SK-N-SH treated with all-trans-retinoic acid at 6 μM for 48 hours (cell line): Measurements from ENCODE around the gene ACTL6A.

ENCODE experiments used
- ATAC-seq: fragments of 200-7000 bp; cut with Tn5 transposase; 3 replicates; pipeline ENCODE4 v1.9.1; 2020; ENCODE audit warnings: mild to moderate bottlenecking, moderate library complexity
- CSDC2 ChIP-seq: fragments of 250-450 bp; sonication (Bioruptor Pico); IDR thresholded peaks from 2 replicates; pipeline ENCODE4 v1.5.0; 2020; ENCODE audit warnings: mild to moderate bottlenecking, moderate library complexity
- ESRRG ChIP-seq: fragments of 250-450 bp; sonication (Bioruptor Pico); IDR thresholded peaks from 2 replicates; pipeline ENCODE4 v1.6.1; 2021; ENCODE audit warnings: mild to moderate bottlenecking
- ISL1 ChIP-seq: fragments of 250-450 bp; sonication (Bioruptor Pico); IDR thresholded peaks from 2 replicates; pipeline ENCODE4 v2.1.2; 2022; ENCODE audit warnings: mild to moderate bottlenecking, moderate library complexity
- RARB ChIP-seq: fragments of 250-450 bp; sonication (Bioruptor Pico); IDR thresholded peaks from 2 replicates; pipeline ENCODE4 v1.8.0; 2021; ENCODE audit warnings: mild to moderate bottlenecking, moderate library complexity
- SNAI2 ChIP-seq: fragments of 250-450 bp; sonication (Bioruptor Pico); IDR thresholded peaks from 2 replicates; pipeline ENCODE4 v1.5.0; 2020; ENCODE audit warnings: mild to moderate bottlenecking, moderate library complexity
- TCF4 ChIP-seq: fragments of 250-450 bp; sonication (Bioruptor Pico); IDR thresholded peaks from 2 replicates; pipeline ENCODE4 v1.8.0; 2021; ENCODE audit warnings: mild to moderate bottlenecking, moderate library complexity, borderline replicate concordance
- TOX ChIP-seq: fragments of 250-450 bp; sonication (Bioruptor Pico); IDR thresholded peaks from 2 replicates; pipeline ENCODE4 v1.8.0; 2021; ENCODE audit warnings: mild to moderate bottlenecking, moderate library complexity, borderline replicate concordance
- ZC3H10 ChIP-seq: fragments of 250-450 bp; sonication (Bioruptor Pico); IDR thresholded peaks from 2 replicates; pipeline ENCODE4 v1.5.1; 2021; ENCODE audit warnings: mild to moderate bottlenecking, moderate library complexity
- ZFP30 ChIP-seq: fragments of 450-650 bp; formaldehyde crosslinking; IDR thresholded peaks from 2 replicates; pipeline ENCODE4 v1.5.0; 2022; ENCODE audit warnings: mild to moderate bottlenecking, moderate library complexity
- ZNF70 ChIP-seq: fragments of 450-650 bp; formaldehyde crosslinking; IDR thresholded peaks from 2 replicates; pipeline ENCODE4 v1.5.0; 2020; ENCODE audit warnings: mild to moderate bottlenecking, moderate library complexity
- ZNF8 ChIP-seq: fragments of 450-650 bp; formaldehyde crosslinking; IDR thresholded peaks from 2 replicates; pipeline ENCODE4 v1.5.0; 2020; ENCODE audit warnings: mild to moderate bottlenecking, moderate library complexity
- TF ChIP-seq, protein P1 (sequence below): fragments of 250-450 bp; sonication (Bioruptor Pico); IDR thresholded peaks from 2 replicates; pipeline ENCODE4 v1.5.1; 2021; ENCODE audit warnings: mild to moderate bottlenecking, moderate library complexity
- TF ChIP-seq, protein P2 (sequence below): fragments of 250-450 bp; sonication (Bioruptor Pico); IDR thresholded peaks from 2 replicates; pipeline ENCODE4 v1.8.0; 2020; ENCODE audit warnings: mild to moderate bottlenecking, moderate library complexity, borderline replicate concordance
- TF ChIP-seq, protein P3 (sequence below): fragments of 250-450 bp; sonication (Bioruptor Pico); IDR thresholded peaks from 2 replicates; pipeline ENCODE4 v1.5.0; 2020; ENCODE audit warnings: mild to moderate bottlenecking, moderate library complexity
- TF ChIP-seq, protein P4 (sequence below): fragments of 250-450 bp; sonication (Bioruptor Pico); IDR thresholded peaks from 2 replicates; pipeline ENCODE4 v1.5.1; 2020; ENCODE audit warnings: low read depth, mild to moderate bottlenecking, moderate library complexity

ACTL6A gene

DNA sequence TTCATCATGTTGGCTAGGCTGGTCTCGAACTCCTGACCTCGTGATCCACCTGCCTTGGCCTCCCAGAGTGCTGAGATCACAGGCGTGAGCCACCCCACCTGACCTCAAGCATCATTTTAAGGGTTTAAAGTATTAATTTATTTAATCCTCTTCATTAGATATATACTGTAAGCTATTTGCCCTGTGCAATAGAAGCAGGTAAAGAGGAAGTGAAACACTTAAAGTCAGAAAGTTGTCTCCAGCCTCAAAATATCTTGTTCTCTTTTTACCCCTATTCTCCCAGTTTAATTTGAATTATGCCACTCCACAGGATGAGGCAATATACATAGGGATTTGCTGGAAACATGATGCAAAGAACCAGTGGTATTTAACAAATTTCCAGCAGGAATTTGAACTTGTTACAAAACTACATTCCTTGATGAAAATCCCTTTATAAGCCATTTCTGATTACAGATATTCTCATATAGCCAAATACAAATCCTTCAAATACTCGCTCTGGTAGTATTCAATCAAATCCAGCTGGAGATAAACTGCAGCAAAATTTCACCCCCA is 43.9 kb downstream of the ACTL6A start:
- no peak for ATAC-seq
- TF ChIP-seq CSDC2 (no peak), ZFP30 (no peak)
- TF ChIP-seq, protein P1, sequence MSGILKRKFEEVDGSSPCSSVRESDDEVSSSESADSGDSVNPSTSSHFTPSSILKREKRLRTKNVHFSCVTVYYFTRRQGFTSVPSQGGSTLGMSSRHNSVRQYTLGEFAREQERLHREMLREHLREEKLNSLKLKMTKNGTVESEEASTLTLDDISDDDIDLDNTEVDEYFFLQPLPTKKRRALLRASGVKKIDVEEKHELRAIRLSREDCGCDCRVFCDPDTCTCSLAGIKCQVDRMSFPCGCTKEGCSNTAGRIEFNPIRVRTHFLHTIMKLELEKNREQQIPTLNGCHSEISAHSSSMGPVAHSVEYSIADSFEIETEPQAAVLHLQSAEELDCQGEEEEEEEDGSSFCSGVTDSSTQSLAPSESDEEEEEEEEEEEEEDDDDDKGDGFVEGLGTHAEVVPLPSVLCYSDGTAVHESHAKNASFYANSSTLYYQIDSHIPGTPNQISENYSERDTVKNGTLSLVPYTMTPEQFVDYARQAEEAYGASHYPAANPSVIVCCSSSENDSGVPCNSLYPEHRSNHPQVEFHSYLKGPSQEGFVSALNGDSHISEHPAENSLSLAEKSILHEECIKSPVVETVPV (CRISPR knock-in tag): no peak

DNA sequence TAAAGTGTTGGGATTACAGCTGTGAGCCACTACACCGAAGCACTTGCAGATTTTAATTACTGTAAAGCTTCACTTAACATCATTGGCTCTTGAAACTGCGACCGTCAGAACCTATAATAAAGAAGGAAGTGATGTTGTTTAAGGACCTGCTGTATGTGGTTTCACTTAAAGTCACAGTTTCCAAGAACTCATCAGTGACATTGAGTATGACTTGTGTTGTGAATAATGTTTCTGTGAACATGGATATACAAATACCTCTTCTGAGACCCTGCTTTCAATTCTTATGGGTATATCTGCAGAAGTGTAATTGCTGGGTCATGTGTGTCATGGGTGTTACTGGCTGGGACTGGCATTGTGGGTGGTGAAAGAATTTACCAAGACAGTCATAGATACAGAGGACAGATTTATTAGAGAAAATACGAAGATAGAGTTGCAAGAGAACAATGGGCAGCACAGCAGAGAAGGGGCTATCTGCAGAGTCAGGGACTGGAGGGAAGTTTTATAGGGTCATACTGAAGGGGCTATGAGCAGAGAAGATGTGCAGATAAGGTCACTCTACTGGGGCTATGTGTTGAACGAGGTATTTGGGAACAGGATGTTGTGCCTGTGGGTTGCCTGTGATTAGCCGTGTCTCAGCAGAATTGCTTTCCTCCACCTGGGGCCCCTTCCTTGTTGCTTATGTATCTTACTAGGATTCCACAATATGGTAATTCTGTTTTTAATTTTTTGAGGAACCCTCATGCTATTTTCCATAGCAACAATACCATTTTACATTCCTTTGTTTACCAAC is 46.4 kb downstream of the ACTL6A start:
- TF ChIP-seq, protein P2, sequence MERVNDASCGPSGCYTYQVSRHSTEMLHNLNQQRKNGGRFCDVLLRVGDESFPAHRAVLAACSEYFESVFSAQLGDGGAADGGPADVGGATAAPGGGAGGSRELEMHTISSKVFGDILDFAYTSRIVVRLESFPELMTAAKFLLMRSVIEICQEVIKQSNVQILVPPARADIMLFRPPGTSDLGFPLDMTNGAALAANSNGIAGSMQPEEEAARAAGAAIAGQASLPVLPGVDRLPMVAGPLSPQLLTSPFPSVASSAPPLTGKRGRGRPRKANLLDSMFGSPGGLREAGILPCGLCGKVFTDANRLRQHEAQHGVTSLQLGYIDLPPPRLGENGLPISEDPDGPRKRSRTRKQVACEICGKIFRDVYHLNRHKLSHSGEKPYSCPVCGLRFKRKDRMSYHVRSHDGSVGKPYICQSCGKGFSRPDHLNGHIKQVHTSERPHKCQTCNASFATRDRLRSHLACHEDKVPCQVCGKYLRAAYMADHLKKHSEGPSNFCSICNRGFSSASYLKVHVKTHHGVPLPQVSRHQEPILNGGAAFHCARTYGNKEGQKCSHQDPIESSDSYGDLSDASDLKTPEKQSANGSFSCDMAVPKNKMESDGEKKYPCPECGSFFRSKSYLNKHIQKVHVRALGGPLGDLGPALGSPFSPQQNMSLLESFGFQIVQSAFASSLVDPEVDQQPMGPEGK (CRISPR knock-in tag): no peak
- no peak for TF ChIP-seq ZNF70
- no peak for TF ChIP-seq ZC3H10 (CRISPR knock-in tag)
- no peak for ATAC-seq

DNA sequence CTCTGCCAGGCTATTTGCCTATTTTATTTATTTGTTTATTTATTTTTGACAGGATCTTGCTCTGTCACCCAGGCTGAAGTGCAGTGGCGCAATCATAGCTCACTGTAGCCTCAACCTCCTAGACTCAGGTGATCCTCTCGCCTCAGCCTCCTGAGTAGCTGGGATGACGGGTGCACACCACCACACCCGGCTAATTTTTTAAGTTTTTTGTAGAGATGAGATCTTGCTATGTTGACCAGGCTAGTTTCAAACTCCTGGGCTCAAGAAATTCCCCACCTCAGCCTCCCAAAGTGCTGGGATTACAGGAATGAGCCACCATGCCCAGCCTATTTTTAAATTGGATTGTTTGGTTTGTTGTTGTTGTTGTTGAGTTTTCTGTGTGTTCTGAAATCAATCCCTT is 47.3 kb downstream of the ACTL6A start:
- ATAC-seq: no peak
- TF ChIP-seq TOX (CRISPR knock-in tag): no peak
- no peak for TF ChIP-seq ZFP30
- no peak for TF ChIP-seq RARB (CRISPR knock-in tag)

DNA sequence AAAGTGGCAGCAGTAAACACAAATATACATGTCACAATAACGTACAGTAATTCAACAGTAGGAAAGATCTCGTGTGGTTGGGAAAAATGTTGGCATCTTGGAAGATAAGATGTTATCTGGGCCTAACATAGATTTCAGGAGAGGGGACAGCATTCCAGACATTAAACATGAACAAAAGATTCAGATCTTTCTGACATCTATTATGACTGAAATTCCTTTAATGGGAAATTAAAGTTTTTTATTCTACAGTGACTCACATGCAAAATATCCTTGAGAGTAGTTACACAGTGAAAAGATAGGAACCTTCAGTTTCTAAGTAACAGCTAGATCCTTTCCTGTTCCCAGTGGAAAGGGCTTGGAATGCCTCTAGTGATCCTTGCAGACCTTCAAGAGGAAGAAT is 51.1 kb downstream of the ACTL6A start:
- peak; percentile 96 for ATAC-seq
- TF ChIP-seq SNAI2 (CRISPR knock-in tag) (peak; percentile 56; the same call in 1 of the 2 replicates), ZNF70 (no peak), ESRRG (CRISPR knock-in tag) (0 out of 2 replicates have a peak, but pooled peaks have one; percentile 43), TCF4 (CRISPR knock-in tag) (peak; percentile 67), ZNF8 (no peak; the same call in 1 of the 2 replicates), TOX (CRISPR knock-in tag) (no peak), ISL1 (CRISPR knock-in tag) (peak; percentile 99), ZC3H10 (CRISPR knock-in tag) (0 out of 2 replicates have a peak, but pooled peaks have one; percentile 52)
- TF ChIP-seq, protein P3, sequence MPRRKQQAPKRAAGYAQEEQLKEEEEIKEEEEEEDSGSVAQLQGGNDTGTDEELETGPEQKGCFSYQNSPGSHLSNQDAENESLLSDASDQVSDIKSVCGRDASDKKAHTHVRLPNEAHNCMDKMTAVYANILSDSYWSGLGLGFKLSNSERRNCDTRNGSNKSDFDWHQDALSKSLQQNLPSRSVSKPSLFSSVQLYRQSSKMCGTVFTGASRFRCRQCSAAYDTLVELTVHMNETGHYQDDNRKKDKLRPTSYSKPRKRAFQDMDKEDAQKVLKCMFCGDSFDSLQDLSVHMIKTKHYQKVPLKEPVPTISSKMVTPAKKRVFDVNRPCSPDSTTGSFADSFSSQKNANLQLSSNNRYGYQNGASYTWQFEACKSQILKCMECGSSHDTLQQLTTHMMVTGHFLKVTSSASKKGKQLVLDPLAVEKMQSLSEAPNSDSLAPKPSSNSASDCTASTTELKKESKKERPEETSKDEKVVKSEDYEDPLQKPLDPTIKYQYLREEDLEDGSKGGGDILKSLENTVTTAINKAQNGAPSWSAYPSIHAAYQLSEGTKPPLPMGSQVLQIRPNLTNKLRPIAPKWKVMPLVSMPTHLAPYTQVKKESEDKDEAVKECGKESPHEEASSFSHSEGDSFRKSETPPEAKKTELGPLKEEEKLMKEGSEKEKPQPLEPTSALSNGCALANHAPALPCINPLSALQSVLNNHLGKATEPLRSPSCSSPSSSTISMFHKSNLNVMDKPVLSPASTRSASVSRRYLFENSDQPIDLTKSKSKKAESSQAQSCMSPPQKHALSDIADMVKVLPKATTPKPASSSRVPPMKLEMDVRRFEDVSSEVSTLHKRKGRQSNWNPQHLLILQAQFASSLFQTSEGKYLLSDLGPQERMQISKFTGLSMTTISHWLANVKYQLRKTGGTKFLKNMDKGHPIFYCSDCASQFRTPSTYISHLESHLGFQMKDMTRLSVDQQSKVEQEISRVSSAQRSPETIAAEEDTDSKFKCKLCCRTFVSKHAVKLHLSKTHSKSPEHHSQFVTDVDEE (CRISPR knock-in tag): peak; percentile 46; the same call in 1 of the 2 replicates
- TF ChIP-seq, protein P4, sequence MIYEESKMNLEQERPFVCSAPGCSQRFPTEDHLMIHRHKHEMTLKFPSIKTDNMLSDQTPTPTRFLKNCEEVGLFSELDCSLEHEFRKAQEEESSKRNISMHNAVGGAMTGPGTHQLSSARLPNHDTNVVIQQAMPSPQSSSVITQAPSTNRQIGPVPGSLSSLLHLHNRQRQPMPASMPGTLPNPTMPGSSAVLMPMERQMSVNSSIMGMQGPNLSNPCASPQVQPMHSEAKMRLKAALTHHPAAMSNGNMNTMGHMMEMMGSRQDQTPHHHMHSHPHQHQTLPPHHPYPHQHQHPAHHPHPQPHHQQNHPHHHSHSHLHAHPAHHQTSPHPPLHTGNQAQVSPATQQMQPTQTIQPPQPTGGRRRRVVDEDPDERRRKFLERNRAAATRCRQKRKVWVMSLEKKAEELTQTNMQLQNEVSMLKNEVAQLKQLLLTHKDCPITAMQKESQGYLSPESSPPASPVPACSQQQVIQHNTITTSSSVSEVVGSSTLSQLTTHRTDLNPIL: peak; percentile 88
- TF ChIP-seq, protein P2 (CRISPR knock-in tag): peak; percentile 91; the same call in 1 of the 2 replicates
- TF ChIP-seq, protein P1 (CRISPR knock-in tag): peak; percentile 49; the same call in 1 of the 2 replicates
